ENCODE results near the gene TK1. TPM values are rescaled to one million over a fixed set of nuclear protein-coding genes. Genes with fewer than 3 reads are reported as not detected.
A peak's percentile ranks its signal among the peaks of the same experiment; 100 is the strongest.

Gene TK1
- total and polyA plus RNA-seq, 2 donors (not counting 1 experiment from before 2014, with no cell fraction given) = 2.2 to 3.8 TPM

DNA sequence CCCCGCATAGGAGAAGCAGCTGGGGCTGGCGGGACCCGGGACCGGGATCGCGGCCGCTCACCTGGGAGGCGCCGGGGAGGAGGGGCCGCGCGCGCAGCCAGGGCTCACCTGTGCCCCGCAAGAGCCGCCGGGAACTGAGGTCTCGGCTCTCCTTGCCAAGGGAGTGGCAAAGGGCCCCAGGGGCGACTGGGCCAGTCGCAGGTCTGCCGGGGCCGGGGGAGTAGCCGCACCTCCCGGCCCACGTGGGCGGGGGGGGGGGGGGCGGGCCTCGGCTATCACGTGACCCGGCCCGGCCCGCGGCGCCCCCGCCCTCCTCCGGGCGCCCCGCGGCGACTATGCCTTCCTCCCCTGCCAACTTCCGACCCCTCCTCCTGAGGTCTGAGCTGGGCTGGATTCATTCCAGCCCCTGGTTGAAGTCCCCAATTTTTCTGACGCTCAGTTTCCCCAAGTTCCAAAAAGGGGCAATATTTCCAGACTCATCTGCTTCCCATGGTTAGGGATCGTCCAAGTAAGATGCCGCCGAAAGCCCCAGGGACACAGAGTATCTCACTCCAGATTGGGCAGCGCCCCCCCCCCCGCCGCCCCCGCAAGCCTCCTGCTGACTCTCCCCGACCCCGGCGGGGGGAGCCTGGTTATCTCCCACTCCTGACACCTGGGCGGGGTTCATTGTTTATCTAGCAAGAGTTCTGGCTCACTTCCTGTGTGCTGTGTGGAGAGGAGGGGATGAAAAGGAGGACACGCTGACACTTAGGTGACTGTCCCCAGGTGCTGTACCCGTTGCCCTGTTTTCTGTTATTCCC, 58.1 kb downstream of the TK1 start, which contains the start of gene TMC6:
Gene TMC6, minus strand, starts transcription at position 205 of the 800 bp plus-strand sequence. CDS start 1,923 bp downstream, outside the sequence.
- ATAC-seq (ENCODE audit: low read depth) (peak; percentile 21), DNase-seq (peak; percentile 88)
- peak within 1 kb of the TSS; percentile 88 to 92 for H3K27ac ChIP-seq (ENCODE audit: low read length in 2 of 2)
- POLR2A ChIA-PET = interaction anchor here (0.6 to 22.6 kb wide), 9 partner anchors 9 to 209 kb away, joined by 3 to 432 read pairs (median 11); partner anchors contain the start of genes C17orf99 and SYNGR2
- peaks cover 2 to 55% of the 10 kb centered on the region in 2 experiments for H3K36me3 ChIP-seq (replicated peaks in 1 of 2; ENCODE audit: control extremely low read depth in 1 of 2, control insufficient read depth in 1 of 2, extremely low read depth in 1 of 2, insufficient read depth in 2 of 2, low read length in 1 of 2)
- CTCF ChIA-PET = interaction anchor here (0.7 to 13.9 kb wide), 7 partner anchors 8 to 121 kb away, joined by 3 to 169 read pairs (median 3); partner anchors contain the start of gene SYNGR2
- intact Hi-C loops (cut with micrococcal nuclease) = no loop called here
- H3K4me1 ChIP-seq (ENCODE audit: control insufficient read depth in 2 of 2, insufficient read depth in 2 of 2, low read length in 2 of 2) = peaks cover 68 to 80% of the 10 kb centered on the region in 2 donors
- TF ChIP-seq, protein P1, sequence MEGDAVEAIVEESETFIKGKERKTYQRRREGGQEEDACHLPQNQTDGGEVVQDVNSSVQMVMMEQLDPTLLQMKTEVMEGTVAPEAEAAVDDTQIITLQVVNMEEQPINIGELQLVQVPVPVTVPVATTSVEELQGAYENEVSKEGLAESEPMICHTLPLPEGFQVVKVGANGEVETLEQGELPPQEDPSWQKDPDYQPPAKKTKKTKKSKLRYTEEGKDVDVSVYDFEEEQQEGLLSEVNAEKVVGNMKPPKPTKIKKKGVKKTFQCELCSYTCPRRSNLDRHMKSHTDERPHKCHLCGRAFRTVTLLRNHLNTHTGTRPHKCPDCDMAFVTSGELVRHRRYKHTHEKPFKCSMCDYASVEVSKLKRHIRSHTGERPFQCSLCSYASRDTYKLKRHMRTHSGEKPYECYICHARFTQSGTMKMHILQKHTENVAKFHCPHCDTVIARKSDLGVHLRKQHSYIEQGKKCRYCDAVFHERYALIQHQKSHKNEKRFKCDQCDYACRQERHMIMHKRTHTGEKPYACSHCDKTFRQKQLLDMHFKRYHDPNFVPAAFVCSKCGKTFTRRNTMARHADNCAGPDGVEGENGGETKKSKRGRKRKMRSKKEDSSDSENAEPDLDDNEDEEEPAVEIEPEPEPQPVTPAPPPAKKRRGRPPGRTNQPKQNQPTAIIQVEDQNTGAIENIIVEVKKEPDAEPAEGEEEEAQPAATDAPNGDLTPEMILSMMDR (IDR thresholded peaks at IDR 0.05) = no peak
- no peak for TF ChIP-seq EZH2 (IDR thresholded peaks at IDR 0.05; ENCODE audit: borderline replicate concordance, insufficient read depth, low read depth, low read length, poor library complexity, severe bottlenecking)
- peaks cover 73% of the 10 kb centered on the region for H3K4me1 Mint-ChIP-seq
- H3K9me3 Mint-ChIP-seq (ENCODE audit: insufficient read depth) = no peaks in the 10 kb centered on the region
- H3K27me3 Mint-ChIP-seq = no peaks in the 10 kb centered on the region
- WGBS (ENCODE audit: insufficient coverage) = 1% methylated on average over 43 of the region's 54 CpGs
- H3K27me3 ChIP-seq (replicated peaks in 1 of 4; ENCODE audit: control extremely low read depth in 1 of 4, control insufficient read depth in 3 of 4, insufficient read depth in 4 of 4, low read length in 3 of 4) = no peaks in the 10 kb centered on the region
- peak within 1 kb of the TSS; percentile 38 to 97 (median 89) for H3K4me3 ChIP-seq (ENCODE audit: control extremely low read depth in 1 of 5, extremely low read depth in 1 of 5, insufficient read depth in 1 of 5, low read depth in 2 of 5, low read length in 4 of 5)
- no peaks in the 10 kb centered on the region for H3K9me3 ChIP-seq (ENCODE audit: control extremely low read depth in 1 of 3, control insufficient read depth in 2 of 3, insufficient read depth in 1 of 3, low read length in 2 of 3)
- H2AFZ ChIP-seq (ENCODE audit: insufficient read depth, low read depth, low read length, poor library complexity, severe bottlenecking) = peak within 1 kb of the TSS; percentile 42
- H3K4me2 ChIP-seq (replicated peaks; ENCODE audit: low read depth, low read length, poor library complexity, severe bottlenecking) = peak within 1 kb of the TSS; percentile 100
- H3K9ac ChIP-seq (ENCODE audit: low read length) = peak within 1 kb of the TSS; percentile 91
- H3K27ac Mint-ChIP-seq = peak within 1 kb of the TSS; percentile 99
- peak within 1 kb of the TSS; percentile 96 for H3K4me3 Mint-ChIP-seq
- peaks cover 88% of the 10 kb centered on the region for H4K20me1 ChIP-seq (ENCODE audit: control insufficient read depth, insufficient read depth, low read length, poor library complexity, severe bottlenecking)
- peaks cover 84% of the 10 kb centered on the region for H3K79me2 ChIP-seq (ENCODE audit: control insufficient read depth, insufficient read depth, low read length)
